Type B pancreatic cell (in vitro differentiated cells): ENCODE results near the gene RAD51AP1. TPM values are rescaled to one million over a fixed set of nuclear protein-coding genes. Genes with fewer than 3 reads are reported as not detected.

ENCODE experiments used
- DNase-seq: peaks from one replicate; pipeline ENCODE4 v3.0.0; 2021; ENCODE audit warnings: mixed read lengths; ENCODE audit not compliant: unreplicated experiment; ENCODE audit errors: extremely low spot score
- H3K27ac Mint-ChIP-seq: 2 replicates; pipeline ENCODE4 v1.8.0; 2021; ENCODE audit warnings: mild to moderate bottlenecking, mixed read lengths
- H3K27me3 Mint-ChIP-seq: 2 replicates; pipeline ENCODE4 v1.8.0; 2021; ENCODE audit warnings: mixed read lengths
- H3K36me3 Mint-ChIP-seq: 2 replicates; pipeline ENCODE4 v1.8.0; 2021; ENCODE audit warnings: mixed read lengths
- H3K4me1 Mint-ChIP-seq: one replicate; pipeline ENCODE4 v1.8.0; 2021; ENCODE audit warnings: mixed read lengths; ENCODE audit not compliant: unreplicated experiment
- H3K4me3 Mint-ChIP-seq: 2 replicates; pipeline ENCODE4 v1.8.0; 2021; ENCODE audit warnings: mild to moderate bottlenecking, mixed read lengths
- H3K9me3 Mint-ChIP-seq: 2 replicates; pipeline ENCODE4 v1.8.0; 2021; ENCODE audit warnings: mixed read lengths
- total RNA-seq: library from RNA; stranded (reverse); gene quantifications from 2 replicates; pipeline ENCODE4 v1.2.1, GENCODE V29; 2021; ENCODE audit warnings: low replicate concordance
- TF ChIP-seq, protein P1 (sequence below): fragments of 200-600 bp; sonication (generic); conservative IDR thresholded peaks from 2 replicates; pipeline ENCODE4 v1.5.0; 2021; ENCODE audit warnings: antibody characterized with exemption, mild to moderate bottlenecking

RAD51AP1 gene
- total RNA-seq, 1 donor from 2014 or later: 26.6 TPM

- no peak overlapping the region for H3K27ac Mint-ChIP-seq
Measured at GRCh38 chr12:4595881-4596280, 57.2 kb downstream of the RAD51AP1 start.

GRCh38 chr12:4603421-4603820, 64.7 kb downstream of the RAD51AP1 start:
- Mint-ChIP-seq H3K27me3 (peaks cover 48% of the 10 kb centered on the region), H3K4me1 (peaks cover 5% of the 10 kb centered on the region), H3K9me3 (no peaks in the 10 kb centered on the region), H3K36me3 (peaks cover 8% of the 10 kb centered on the region), H3K27ac (no peak overlapping the region), H3K4me3 (no peak overlapping the region)
- no peak for DNase-seq
- TF ChIP-seq, protein P1, sequence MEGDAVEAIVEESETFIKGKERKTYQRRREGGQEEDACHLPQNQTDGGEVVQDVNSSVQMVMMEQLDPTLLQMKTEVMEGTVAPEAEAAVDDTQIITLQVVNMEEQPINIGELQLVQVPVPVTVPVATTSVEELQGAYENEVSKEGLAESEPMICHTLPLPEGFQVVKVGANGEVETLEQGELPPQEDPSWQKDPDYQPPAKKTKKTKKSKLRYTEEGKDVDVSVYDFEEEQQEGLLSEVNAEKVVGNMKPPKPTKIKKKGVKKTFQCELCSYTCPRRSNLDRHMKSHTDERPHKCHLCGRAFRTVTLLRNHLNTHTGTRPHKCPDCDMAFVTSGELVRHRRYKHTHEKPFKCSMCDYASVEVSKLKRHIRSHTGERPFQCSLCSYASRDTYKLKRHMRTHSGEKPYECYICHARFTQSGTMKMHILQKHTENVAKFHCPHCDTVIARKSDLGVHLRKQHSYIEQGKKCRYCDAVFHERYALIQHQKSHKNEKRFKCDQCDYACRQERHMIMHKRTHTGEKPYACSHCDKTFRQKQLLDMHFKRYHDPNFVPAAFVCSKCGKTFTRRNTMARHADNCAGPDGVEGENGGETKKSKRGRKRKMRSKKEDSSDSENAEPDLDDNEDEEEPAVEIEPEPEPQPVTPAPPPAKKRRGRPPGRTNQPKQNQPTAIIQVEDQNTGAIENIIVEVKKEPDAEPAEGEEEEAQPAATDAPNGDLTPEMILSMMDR: no peak

More at GRCh38 chr12:4595881-4596280, 57.2 kb downstream of the RAD51AP1 start:
- DNase-seq: no peak
- Mint-ChIP-seq H3K36me3 (no peaks in the 10 kb centered on the region), H3K27me3 (peaks cover 62% of the 10 kb centered on the region), H3K4me1 (no peaks in the 10 kb centered on the region), H3K4me3 (no peak overlapping the region), H3K9me3 (no peaks in the 10 kb centered on the region)
- TF ChIP-seq, protein P1: no peak

DNA sequence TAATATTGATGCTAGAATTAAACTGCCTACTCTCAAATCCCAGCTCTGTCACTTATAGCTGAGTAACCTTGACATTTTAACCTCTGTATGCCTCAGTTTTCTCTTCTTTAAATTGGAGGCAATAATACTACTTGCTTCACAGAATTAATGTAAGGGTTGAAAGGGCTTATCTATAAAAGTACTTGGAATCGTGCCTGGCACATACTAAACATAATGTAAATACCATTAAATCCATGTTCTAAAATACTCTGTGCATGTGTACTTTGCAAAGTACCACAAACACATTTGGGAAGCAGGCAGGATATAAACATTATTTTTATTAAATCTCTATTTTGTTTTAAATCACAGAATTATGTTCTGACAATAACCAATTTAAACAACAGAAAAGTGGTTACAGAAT, 65.3 kb downstream of the RAD51AP1 start:
- Mint-ChIP-seq H3K4me3 (no peak overlapping the region), H3K27me3 (peaks cover 46% of the 10 kb centered on the region), H3K36me3 (peaks cover 14% of the 10 kb centered on the region), H3K4me1 (peaks cover 5% of the 10 kb centered on the region), H3K9me3 (no peaks in the 10 kb centered on the region), H3K27ac (no peak overlapping the region)
- TF ChIP-seq, protein P1: no peak
- DNase-seq: no peak

DNA sequence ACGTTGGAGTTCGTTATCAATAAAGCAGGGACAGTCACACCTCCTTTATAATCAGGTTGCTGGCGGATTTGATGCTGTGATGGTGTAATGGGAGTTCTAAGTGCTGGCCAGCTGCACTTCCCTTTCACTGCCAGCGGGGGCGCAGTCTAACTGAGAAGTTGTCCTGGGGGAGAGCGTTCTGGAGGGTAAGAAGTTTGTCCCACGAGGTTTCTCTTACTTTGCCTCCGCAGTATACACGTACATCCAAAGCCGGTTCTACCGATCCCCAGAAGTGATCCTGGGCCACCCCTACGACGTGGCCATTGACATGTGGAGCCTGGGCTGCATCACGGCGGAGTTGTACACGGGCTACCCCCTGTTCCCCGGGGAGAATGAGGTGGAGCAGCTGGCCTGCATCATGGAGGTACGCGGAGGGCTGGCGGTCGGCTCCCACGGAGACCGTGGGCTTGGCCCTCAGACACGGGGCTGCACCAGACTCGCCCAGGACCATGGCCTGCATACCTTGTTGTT, 66.0 kb downstream of the RAD51AP1 start:
- Mint-ChIP-seq H3K4me3 (peak overlapping the region; percentile 99), H3K27ac (peak overlapping the region; percentile 89), H3K27me3 (peaks cover 38% of the 10 kb centered on the region), H3K36me3 (peaks cover 19% of the 10 kb centered on the region), H3K4me1 (peaks cover 5% of the 10 kb centered on the region), H3K9me3 (no peaks in the 10 kb centered on the region)
- TF ChIP-seq, protein P1: peak; percentile 98
- peak; percentile 79 for DNase-seq

DNA sequence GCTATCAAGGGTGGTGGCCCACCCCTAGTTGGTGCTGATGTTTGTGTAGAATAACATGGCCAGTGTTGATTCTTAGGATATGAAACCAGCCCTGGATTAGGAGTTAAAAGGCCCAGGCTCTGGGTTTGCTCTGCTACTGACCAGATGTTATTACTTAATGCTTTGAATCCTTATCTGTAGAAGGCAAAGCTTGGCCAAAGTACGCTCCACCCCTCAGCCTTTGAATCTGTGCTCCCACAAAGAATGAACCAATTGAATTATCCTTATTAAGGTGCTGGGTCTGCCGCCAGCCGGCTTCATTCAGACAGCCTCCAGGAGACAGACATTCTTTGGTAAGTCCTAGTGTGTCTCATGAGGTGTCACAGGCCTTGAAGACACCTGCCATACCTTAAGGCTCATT, 68.4 kb downstream of the RAD51AP1 start:
- DNase-seq: no peak
- Mint-ChIP-seq H3K27ac (peak overlapping the region; percentile 50), H3K4me1 (peaks cover 5% of the 10 kb centered on the region), H3K9me3 (no peaks in the 10 kb centered on the region), H3K36me3 (peaks cover 28% of the 10 kb centered on the region), H3K27me3 (peaks cover 24% of the 10 kb centered on the region), H3K4me3 (peak overlapping the region; percentile 72)
- TF ChIP-seq, protein P1: no peak

GRCh38 chr12:4609071-4609470, 70.4 kb downstream of the RAD51AP1 start:
- DNase-seq: no peak
- TF ChIP-seq, protein P1: no peak
- Mint-ChIP-seq H3K4me3 (no peak overlapping the region), H3K36me3 (peaks cover 43% of the 10 kb centered on the region), H3K4me1 (peaks cover 5% of the 10 kb centered on the region), H3K27ac (no peak overlapping the region), H3K27me3 (peaks cover 5% of the 10 kb centered on the region), H3K9me3 (no peaks in the 10 kb centered on the region)
